Hepatic stellate cell (primary cell): Measurements from ENCODE around the gene OR12D3.
"Not testable (repeated sequence)": the region's sequence is repeated elsewhere in the genome, so short reads cannot be mapped to it uniquely, and the experiment has no call there.

Experiments used
- DNase-seq: peaks from one replicate; pipeline ENCODE4 v3.0.0; 2011; ENCODE audit warnings: low spot score

OR12D3 gene

GRCh38 chr6:29375191-29375590 is at the start of gene OR12D3:
TSS of gene OR12D3 (minus strand) at chr6:29375291. CDS start at chr6:29375287, 4 bp downstream.
- no peak for DNase-seq

- DNase-seq = no peak
Observed at GRCh38 chr6:29424575-29424974, 49.5 kb upstream of the OR12D3 start.

GRCh38 chr6:29424168-29424567 is 49.1 kb upstream of the OR12D3 start:
- no peak for DNase-seq

GRCh38 chr6:29419516-29419915 is 44.4 kb upstream of the OR12D3 start:
- DNase-seq = no peak

DNA sequence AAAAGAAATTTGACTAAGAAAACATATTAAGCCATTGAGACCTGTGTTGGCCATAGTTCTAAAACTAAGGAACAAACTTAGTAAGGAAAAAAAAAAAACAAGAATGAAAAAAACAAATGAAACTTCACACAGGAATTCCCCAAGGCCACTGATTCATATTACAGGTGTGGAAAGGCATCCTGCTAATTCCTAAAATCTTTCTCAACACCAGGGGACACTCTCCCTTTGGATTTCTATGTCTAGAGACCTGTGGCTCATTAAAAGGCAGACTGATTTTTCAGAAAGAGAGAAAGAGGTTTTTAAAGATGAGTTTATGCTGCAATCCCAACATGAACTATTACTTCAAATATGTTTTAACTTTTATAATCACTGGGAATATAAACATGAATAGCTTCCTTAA is 39.5 kb upstream of the OR12D3 start, which contains the start of gene OR12D1:
OR12D1 (plus strand) TSS at position 341 of the 400 bp plus-strand sequence.
- DNase-seq = no peak

DNA sequence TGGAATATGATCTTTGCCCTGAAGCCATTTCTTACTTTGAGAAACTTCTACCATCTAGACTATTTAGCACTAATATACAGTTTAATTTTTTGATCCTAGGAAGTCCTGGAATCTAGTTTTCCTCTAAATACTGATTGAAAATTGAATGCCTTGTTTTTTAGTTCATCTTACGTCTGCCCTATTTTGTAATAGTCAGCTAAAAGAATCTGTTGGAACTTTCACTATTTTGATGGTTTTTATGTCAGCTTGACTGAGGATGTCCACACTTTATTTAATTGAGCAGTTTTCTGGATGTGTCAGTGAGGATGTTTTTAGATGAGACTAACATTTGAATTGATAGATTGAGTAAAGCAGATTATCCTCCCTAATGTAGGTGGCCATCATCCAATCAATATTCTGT is 28.7 kb upstream of the OR12D3 start:
- no peak for DNase-seq

DNA sequence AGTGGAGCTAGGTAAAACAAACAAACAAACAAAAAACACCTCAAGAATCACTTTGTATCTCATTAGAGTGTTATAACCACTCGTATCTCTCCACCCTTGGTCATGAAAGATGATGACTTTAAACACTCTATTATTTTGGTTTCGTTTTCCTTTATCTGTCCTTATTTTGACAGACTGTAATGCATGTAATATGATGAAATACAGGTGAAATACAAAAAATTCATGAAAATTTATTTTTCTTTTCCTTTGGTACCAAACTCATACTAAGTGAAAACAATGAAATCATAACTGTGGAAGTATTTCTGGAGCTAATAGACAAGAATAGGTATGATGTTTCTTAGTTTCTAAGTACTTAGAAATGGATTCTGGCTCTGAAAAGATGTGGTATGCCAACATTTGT is 24.4 kb upstream of the OR12D3 start:
- DNase-seq = no peak

DNA sequence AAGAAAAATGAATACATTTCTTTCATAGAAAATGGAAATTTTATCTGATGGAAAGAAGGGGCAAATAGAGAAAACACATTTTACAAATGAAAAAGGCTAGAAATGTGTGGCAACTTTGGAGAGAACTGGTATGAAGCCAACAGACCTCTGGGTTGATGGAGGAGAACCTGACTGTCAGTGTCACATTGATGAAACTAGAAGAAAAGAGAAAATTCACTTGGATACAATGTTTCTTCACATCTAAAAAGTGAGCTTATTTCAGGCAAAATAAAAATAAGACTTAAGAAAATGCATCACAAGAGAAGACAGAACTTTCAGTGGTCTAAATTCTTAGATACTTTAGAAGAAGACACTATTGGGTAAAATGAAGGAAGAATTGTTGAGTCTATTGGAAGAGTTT is 20.2 kb upstream of the OR12D3 start, which contains the start of gene OR12D2:
OR12D2 (plus strand) TSS at position 301 of the 400 bp plus-strand sequence. CDS start 1,069 bp downstream, outside the sequence.
- DNase-seq = no peak

DNA sequence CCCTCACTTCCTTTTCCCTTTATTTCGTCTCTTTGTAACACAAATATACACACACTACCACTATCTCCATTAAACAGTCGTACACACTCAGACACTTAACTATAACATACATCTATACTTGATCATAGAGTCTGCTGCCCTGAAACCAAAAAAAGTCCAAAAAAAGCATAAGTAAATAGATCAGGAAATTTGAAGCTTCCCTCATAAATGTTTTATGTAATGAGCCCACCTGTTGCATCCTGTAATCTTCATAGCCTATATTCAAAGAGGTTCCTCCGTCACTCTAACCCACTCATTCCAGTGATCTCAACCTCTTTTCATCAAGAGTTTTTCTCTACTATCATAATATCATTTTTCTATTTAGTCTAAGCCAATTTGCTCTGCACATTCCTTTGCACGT is 13.4 kb upstream of the OR12D3 start:
- DNase-seq = no peak

- no peak for DNase-seq
Observed at GRCh38 chr6:29376003-29376402, 912 bp upstream of the OR12D3 start.

DNA sequence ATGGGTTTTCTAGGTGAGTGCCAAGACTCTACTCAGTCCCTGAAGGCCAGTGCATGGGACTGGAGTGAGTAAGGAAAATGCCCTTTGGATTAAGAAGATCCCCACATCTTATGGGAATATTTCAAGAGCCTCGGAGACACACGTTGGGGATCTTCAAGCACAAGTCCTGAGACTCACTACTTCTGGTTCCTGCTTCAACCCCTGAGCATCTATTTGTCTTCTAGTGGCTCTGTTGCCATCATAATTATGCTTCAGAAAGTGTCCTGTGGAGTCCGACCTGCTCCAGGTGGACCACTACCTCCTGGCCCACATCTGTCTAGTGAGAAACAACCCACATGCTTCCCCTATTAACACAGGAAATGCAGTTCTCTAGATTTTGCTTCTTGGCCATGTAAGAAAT is 6.3 kb downstream of the OR12D3 start, which contains the start of gene OR5V1:
OR5V1 (minus strand) TSS at position 101 of the 400 bp plus-strand sequence. CDS start 12,670 bp downstream, outside the sequence.
- DNase-seq = no peak

GRCh38 chr6:29355603-29356002 is 19.5 kb downstream of the OR12D3 start:
- DNase-seq = no peak

- no peak for DNase-seq
Observed at GRCh38 chr6:29354980-29355379, 20.1 kb downstream of the OR12D3 start.

- DNase-seq = not testable (repeated sequence)
Observed at GRCh38 chr6:29349348-29349747, 25.7 kb downstream of the OR12D3 start.

GRCh38 chr6:29345380-29345779 is 29.7 kb downstream of the OR12D3 start:
- DNase-seq = no peak

- no peak for DNase-seq
Observed at GRCh38 chr6:29336269-29336668, 38.8 kb downstream of the OR12D3 start.

DNA sequence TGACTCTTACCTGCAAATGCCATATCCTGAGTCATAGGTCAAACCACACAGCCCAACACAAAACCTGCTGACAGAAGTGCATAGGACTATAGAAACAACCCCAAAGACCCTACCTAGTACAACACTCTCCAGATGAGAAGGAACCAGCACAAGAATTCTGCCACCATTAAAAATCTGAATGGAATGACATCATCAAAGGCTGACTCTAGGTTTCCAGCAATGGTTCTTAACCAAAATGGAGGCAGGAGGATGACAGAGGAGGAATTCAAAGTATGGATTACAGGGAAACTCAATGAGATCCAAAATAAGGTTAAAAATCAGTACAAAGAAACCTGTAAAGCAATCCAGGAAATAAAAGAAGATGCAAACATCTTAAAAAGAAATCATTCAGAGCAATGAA is 42.4 kb downstream of the OR12D3 start:
- no peak for DNase-seq

- no peak for DNase-seq
Observed at GRCh38 chr6:29325777-29326176, 49.3 kb downstream of the OR12D3 start.
